ENCODE measurements around the gene CCNF.

Gene CCNF

DNA sequence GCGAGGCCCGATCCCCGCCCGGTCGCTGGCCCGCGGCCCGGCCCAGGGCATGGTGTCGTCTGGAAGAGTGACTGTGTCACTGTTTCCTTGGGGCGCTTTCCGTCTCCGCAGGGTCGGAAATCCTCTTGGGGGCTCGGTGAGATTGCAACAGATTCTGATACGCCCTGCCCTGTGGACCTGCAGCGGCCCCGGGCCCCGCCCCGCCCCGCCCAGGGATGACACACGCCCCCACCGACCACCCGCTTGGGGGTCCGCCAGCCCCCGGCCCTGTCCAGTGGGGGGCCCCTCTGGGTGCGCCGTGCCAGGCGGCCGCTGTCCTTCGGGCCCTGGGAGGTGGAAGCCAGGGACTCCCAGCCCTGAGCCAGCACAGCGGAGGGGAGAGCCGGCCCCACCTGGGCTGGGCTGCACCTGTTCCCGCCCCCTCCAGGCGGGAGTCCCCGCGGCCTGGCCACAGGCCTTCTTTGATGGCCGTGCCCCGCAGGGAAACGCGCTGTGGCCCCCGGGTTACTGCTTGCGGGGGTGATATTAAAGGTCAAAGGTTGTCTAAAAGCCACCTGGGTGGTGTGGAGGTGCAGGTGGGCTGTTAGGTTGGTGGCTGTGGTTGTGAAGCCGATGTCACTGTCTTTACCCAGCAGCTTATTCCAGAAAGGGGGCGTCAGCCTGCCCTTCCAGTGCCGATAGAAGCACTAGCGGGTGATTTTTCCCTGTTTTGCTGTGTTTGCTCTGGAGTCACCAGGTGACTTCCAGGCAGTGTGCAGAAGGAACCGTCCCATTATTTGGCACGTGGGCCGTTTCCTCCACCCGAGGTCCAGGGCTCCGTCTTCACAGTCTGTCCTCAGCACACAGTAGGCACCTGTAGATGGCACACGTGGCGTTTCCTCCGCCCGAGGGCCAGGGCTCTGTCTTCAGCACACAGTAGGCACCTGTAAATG is 46.4 kb downstream of the CCNF start (continued):
- TF ChIP-seq ZNF37A (tag by site-specific recombination; IDR thresholded peaks at IDR 0.05), result no peak
- no peak for TF ChIP-seq ZNF501 (tag by site-specific recombination; IDR thresholded peaks at IDR 0.05)
- no peak for TF ChIP-seq ZNF555 (tag by site-specific recombination; conservative IDR thresholded peaks at IDR 0.05)
- no peak for TF ChIP-seq ZNF202 (tag by site-specific recombination; IDR thresholded peaks at IDR 0.05; ENCODE audit: borderline replicate concordance)
- TF ChIP-seq ZBTB8A (tag by site-specific recombination; IDR thresholded peaks at IDR 0.05), result 0 out of 2 replicates have a peak, but pooled peaks have one; percentile 28
- TF ChIP-seq, protein P1, sequence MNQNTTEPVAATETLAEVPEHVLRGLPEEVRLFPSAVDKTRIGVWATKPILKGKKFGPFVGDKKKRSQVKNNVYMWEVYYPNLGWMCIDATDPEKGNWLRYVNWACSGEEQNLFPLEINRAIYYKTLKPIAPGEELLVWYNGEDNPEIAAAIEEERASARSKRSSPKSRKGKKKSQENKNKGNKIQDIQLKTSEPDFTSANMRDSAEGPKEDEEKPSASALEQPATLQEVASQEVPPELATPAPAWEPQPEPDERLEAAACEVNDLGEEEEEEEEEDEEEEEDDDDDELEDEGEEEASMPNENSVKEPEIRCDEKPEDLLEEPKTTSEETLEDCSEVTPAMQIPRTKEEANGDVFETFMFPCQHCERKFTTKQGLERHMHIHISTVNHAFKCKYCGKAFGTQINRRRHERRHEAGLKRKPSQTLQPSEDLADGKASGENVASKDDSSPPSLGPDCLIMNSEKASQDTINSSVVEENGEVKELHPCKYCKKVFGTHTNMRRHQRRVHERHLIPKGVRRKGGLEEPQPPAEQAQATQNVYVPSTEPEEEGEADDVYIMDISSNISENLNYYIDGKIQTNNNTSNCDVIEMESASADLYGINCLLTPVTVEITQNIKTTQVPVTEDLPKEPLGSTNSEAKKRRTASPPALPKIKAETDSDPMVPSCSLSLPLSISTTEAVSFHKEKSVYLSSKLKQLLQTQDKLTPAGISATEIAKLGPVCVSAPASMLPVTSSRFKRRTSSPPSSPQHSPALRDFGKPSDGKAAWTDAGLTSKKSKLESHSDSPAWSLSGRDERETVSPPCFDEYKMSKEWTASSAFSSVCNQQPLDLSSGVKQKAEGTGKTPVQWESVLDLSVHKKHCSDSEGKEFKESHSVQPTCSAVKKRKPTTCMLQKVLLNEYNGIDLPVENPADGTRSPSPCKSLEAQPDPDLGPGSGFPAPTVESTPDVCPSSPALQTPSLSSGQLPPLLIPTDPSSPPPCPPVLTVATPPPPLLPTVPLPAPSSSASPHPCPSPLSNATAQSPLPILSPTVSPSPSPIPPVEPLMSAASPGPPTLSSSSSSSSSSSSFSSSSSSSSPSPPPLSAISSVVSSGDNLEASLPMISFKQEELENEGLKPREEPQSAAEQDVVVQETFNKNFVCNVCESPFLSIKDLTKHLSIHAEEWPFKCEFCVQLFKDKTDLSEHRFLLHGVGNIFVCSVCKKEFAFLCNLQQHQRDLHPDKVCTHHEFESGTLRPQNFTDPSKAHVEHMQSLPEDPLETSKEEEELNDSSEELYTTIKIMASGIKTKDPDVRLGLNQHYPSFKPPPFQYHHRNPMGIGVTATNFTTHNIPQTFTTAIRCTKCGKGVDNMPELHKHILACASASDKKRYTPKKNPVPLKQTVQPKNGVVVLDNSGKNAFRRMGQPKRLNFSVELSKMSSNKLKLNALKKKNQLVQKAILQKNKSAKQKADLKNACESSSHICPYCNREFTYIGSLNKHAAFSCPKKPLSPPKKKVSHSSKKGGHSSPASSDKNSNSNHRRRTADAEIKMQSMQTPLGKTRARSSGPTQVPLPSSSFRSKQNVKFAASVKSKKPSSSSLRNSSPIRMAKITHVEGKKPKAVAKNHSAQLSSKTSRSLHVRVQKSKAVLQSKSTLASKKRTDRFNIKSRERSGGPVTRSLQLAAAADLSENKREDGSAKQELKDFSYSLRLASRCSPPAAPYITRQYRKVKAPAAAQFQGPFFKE (tag by site-specific recombination; IDR thresholded peaks at IDR 0.05; ENCODE audit: borderline replicate concordance), result no peak
- TF ChIP-seq ZNF548 (tag by site-specific recombination; IDR thresholded peaks at IDR 0.05), result no peak
- TF ChIP-seq, protein P2, sequence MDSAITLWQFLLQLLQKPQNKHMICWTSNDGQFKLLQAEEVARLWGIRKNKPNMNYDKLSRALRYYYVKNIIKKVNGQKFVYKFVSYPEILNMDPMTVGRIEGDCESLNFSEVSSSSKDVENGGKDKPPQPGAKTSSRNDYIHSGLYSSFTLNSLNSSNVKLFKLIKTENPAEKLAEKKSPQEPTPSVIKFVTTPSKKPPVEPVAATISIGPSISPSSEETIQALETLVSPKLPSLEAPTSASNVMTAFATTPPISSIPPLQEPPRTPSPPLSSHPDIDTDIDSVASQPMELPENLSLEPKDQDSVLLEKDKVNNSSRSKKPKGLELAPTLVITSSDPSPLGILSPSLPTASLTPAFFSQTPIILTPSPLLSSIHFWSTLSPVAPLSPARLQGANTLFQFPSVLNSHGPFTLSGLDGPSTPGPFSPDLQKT (IDR thresholded peaks at IDR 0.05; ENCODE audit: borderline replicate concordance, low read depth, low read length), result no peak
- TF ChIP-seq, protein P3, sequence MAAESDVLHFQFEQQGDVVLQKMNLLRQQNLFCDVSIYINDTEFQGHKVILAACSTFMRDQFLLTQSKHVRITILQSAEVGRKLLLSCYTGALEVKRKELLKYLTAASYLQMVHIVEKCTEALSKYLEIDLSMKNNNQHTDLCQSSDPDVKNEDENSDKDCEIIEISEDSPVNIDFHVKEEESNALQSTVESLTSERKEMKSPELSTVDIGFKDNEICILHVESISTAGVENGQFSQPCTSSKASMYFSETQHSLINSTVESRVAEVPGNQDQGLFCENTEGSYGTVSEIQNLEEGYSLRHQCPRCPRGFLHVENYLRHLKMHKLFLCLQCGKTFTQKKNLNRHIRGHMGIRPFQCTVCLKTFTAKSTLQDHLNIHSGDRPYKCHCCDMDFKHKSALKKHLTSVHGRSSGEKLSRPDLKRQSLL (tag by site-specific recombination; IDR thresholded peaks at IDR 0.05), result no peak
- TF ChIP-seq ZSCAN30 (tag by site-specific recombination; IDR thresholded peaks at IDR 0.05), result no peak
- TF ChIP-seq ZNF302 (tag by site-specific recombination; IDR thresholded peaks at IDR 0.05; ENCODE audit: low read depth), result no peak
- peak; percentile 81 for TF ChIP-seq SP3 (tag by site-specific recombination; IDR thresholded peaks at IDR 0.05)
- TF ChIP-seq ZNF610 (tag by site-specific recombination; IDR thresholded peaks at IDR 0.05; ENCODE audit: borderline replicate concordance), result no peak
- TF ChIP-seq ZNF221 (tag by site-specific recombination; IDR thresholded peaks at IDR 0.05; ENCODE audit: borderline replicate concordance), result no peak
- TF ChIP-seq, protein P4, sequence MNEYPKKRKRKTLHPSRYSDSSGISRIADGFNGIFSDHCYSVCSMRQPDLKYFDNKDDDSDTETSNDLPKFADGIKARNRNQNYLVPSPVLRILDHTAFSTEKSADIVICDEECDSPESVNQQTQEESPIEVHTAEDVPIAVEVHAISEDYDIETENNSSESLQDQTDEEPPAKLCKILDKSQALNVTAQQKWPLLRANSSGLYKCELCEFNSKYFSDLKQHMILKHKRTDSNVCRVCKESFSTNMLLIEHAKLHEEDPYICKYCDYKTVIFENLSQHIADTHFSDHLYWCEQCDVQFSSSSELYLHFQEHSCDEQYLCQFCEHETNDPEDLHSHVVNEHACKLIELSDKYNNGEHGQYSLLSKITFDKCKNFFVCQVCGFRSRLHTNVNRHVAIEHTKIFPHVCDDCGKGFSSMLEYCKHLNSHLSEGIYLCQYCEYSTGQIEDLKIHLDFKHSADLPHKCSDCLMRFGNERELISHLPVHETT (tag by site-specific recombination; IDR thresholded peaks at IDR 0.05), result no peak
- no peak for TF ChIP-seq ZNF404 (tag by site-specific recombination; IDR thresholded peaks at IDR 0.05)
- no peak for TF ChIP-seq ZNF626 (tag by site-specific recombination; IDR thresholded peaks at IDR 0.05)
- TF ChIP-seq ZNF701 (tag by site-specific recombination; IDR thresholded peaks at IDR 0.05), result no peak
- TF ChIP-seq IKZF3 (tag by site-specific recombination; IDR thresholded peaks at IDR 0.05), result 0 out of 2 replicates have a peak, but pooled peaks have one; percentile 12
- no peak for TF ChIP-seq BCL11A (tag by site-specific recombination; IDR thresholded peaks at IDR 0.05; ENCODE audit: low read depth)
- TF ChIP-seq ZNF223 (tag by site-specific recombination; IDR thresholded peaks at IDR 0.05), result no peak
- no peak for TF ChIP-seq ZBTB20 (tag by site-specific recombination; IDR thresholded peaks at IDR 0.05)
- TF ChIP-seq, protein P5, sequence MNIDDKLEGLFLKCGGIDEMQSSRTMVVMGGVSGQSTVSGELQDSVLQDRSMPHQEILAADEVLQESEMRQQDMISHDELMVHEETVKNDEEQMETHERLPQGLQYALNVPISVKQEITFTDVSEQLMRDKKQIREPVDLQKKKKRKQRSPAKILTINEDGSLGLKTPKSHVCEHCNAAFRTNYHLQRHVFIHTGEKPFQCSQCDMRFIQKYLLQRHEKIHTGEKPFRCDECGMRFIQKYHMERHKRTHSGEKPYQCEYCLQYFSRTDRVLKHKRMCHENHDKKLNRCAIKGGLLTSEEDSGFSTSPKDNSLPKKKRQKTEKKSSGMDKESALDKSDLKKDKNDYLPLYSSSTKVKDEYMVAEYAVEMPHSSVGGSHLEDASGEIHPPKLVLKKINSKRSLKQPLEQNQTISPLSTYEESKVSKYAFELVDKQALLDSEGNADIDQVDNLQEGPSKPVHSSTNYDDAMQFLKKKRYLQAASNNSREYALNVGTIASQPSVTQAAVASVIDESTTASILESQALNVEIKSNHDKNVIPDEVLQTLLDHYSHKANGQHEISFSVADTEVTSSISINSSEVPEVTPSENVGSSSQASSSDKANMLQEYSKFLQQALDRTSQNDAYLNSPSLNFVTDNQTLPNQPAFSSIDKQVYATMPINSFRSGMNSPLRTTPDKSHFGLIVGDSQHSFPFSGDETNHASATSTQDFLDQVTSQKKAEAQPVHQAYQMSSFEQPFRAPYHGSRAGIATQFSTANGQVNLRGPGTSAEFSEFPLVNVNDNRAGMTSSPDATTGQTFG (tag by site-specific recombination; IDR thresholded peaks at IDR 0.05; ENCODE audit: borderline replicate concordance), result no peak
- TF ChIP-seq BCL11B (tag by site-specific recombination; IDR thresholded peaks at IDR 0.05; ENCODE audit: low read depth), result 0 out of 2 replicates have a peak, but pooled peaks have one; percentile 28

Measured in HEK293 (cell line).